ENCODE measurements around the gene HPGDS.

DNA sequence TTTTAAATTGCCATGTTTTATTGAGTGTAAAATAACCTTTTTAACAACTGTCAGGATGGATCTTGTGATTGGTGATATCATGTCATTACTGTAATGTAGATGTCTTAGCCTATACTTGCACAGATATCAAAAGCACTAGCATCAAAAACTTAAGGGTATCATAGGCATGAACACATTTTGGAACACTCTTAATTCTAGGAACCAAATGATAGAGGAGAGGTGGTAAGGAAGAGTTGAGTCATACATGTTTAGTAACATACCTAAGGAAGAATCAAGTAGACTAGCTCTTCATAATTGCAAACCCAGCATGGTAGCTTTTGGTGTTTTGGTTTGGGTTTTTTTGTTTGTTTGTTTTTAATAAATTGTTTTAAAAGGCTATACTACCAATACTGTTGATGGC is 91.5 kb downstream of the HPGDS start:
- TF ChIP-seq FOXJ3 (CRISPR knock-in tag; IDR thresholded peaks at IDR 0.05; ENCODE audit: borderline replicate concordance) (no peak), TCF7 (CRISPR knock-in tag; IDR thresholded peaks at IDR 0.05; ENCODE audit: low read depth) (no peak), TEAD4 (CRISPR knock-in tag; IDR thresholded peaks at IDR 0.05) (no peak), CTCF (IDR thresholded peaks at IDR 0.05) (no peak), HMGXB4 (CRISPR knock-in tag; IDR thresholded peaks at IDR 0.05) (no peak), FOXP1 (CRISPR knock-in tag; IDR thresholded peaks at IDR 0.05; ENCODE audit: borderline replicate concordance) (no peak), NFYB (CRISPR knock-in tag; conservative IDR thresholded peaks at IDR 0.05; ENCODE audit: low read depth) (no peak), ATF6 (CRISPR knock-in tag; IDR thresholded peaks at IDR 0.05) (no peak), IRF1 (CRISPR knock-in tag; IDR thresholded peaks at IDR 0.05) (no peak), MAX (CRISPR knock-in tag; IDR thresholded peaks at IDR 0.05) (no peak)
- TF ChIP-seq, protein P1, sequence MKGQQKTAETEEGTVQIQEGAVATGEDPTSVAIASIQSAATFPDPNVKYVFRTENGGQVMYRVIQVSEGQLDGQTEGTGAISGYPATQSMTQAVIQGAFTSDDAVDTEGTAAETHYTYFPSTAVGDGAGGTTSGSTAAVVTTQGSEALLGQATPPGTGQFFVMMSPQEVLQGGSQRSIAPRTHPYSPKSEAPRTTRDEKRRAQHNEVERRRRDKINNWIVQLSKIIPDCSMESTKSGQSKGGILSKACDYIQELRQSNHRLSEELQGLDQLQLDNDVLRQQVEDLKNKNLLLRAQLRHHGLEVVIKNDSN (CRISPR knock-in tag; IDR thresholded peaks at IDR 0.05) = no peak
- TF ChIP-seq, protein P2, sequence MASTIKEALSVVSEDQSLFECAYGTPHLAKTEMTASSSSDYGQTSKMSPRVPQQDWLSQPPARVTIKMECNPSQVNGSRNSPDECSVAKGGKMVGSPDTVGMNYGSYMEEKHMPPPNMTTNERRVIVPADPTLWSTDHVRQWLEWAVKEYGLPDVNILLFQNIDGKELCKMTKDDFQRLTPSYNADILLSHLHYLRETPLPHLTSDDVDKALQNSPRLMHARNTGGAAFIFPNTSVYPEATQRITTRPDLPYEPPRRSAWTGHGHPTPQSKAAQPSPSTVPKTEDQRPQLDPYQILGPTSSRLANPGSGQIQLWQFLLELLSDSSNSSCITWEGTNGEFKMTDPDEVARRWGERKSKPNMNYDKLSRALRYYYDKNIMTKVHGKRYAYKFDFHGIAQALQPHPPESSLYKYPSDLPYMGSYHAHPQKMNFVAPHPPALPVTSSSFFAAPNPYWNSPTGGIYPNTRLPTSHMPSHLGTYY (CRISPR knock-in tag; IDR thresholded peaks at IDR 0.05) = no peak
